NCI-H1417 (cell line): ENCODE results near the gene PAX2.

Source experiments
- DNase-seq, 3 experiments: peaks; one replicate each; lab custom pipeline; 2025; lab: John Stamatoyannopoulos, UW

PAX2 gene

GRCh38 chr10:100724531-100725027 lies 20.8 kb upstream of the PAX2 start:
- no peak for DNase-seq

GRCh38 chr10:100725071-100725471 lies 20.3 kb upstream of the PAX2 start:
- no peak for DNase-seq

- no peak for DNase-seq
These were observed 19.4 kb upstream of the PAX2 start for GRCh38 chr10:100725869-100726426.

GRCh38 chr10:100727808-100728207 lies 17.6 kb upstream of the PAX2 start:
- DNase-seq = no peak

- DNase-seq = no peak
These were observed 16.2 kb upstream of the PAX2 start for GRCh38 chr10:100728928-100729861.

- DNase-seq = no peak
These were observed 15.3 kb upstream of the PAX2 start for GRCh38 chr10:100729862-100730724.

GRCh38 chr10:100730725-100731406 lies 14.5 kb upstream of the PAX2 start:
- no peak for DNase-seq

- no peak for DNase-seq
These were observed 13.8 kb upstream of the PAX2 start for GRCh38 chr10:100731407-100732240.

- no peak for DNase-seq
These were observed 13.2 kb upstream of the PAX2 start for GRCh38 chr10:100732241-100732596.

GRCh38 chr10:100733329-100733728 lies 12.1 kb upstream of the PAX2 start:
- no peak for DNase-seq

GRCh38 chr10:100734295-100735086 lies 10.9 kb upstream of the PAX2 start:
- DNase-seq = no peak

- no peak for DNase-seq
These were observed 10.4 kb upstream of the PAX2 start for GRCh38 chr10:100735087-100735336.

GRCh38 chr10:100735337-100736143 lies 9.8 kb upstream of the PAX2 start:
- DNase-seq = no peak

- no peak for DNase-seq
These were observed 9.1 kb upstream of the PAX2 start for GRCh38 chr10:100736144-100736808.

GRCh38 chr10:100736809-100737354 lies 8.5 kb upstream of the PAX2 start:
- no peak for DNase-seq

- DNase-seq = no peak
These were observed 7.9 kb upstream of the PAX2 start for GRCh38 chr10:100737355-100738054.

GRCh38 chr10:100738055-100738827 lies 7.1 kb upstream of the PAX2 start:
- DNase-seq = no peak
